GM19240 (cell line): ENCODE measurements around the gene GOLGA2.
"Not testable (repeated sequence)": the region's sequence is repeated elsewhere in the genome, so short reads cannot be mapped to it uniquely, and the experiment has no call there.

Experiments used
- DNase-seq: peaks from one replicate; pipeline ENCODE4 v3.0.0; 2011; ENCODE audit warnings: low spot score; ENCODE audit not compliant: insufficient read length

The GOLGA2 gene

GRCh38 chr9:128242828-128243214 is 33.0 kb downstream of the GOLGA2 start:
- DNase-seq = no peak

DNA sequence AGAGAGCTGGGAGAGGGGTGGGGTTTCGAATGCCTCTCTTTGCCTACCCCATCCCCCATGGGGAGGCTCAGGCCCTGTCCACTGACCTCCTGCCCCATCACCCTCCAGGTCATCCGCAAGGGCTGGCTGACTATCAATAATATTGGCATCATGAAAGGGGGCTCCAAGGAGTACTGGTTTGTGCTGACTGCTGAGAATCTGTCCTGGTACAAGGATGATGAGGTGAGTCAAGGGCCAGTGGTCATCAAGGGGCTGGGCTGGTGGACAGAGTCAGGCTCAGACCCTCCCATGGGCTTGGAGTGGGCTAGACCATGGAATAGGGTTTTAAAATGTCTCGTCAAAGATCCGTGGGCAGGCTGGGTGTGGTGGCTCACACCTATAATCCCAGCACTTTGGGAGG is 33.7 kb downstream of the GOLGA2 start:
- no peak for DNase-seq

- DNase-seq = no peak
These were observed 41.9 kb downstream of the GOLGA2 start for GRCh38 chr9:128233817-128234406.

GRCh38 chr9:128232528-128233428 is 43.0 kb downstream of the GOLGA2 start:
- no peak for DNase-seq

GRCh38 chr9:128231638-128232527 is 43.9 kb downstream of the GOLGA2 start:
- no peak for DNase-seq

DNA sequence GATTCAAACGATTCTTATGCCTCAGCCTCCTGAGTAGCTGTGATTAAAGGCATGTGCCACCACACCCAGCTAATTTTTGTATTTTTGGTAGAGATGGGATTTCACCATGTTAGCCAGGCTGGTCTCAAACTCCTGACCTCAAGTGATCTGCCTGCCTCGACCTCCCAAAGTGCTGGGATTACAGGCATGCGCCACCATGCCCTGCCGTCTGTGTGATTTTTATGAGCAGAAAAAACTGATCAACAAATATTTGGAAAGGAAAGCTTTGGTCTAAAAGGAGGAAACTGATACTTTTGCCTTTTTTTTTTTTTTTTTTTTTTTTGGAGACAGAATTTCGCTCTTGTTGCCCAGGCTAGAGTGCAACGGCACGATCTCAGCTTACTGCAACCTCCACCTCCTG is 44.9 kb downstream of the GOLGA2 start:
- not testable (repeated sequence) for DNase-seq

GRCh38 chr9:128226412-128226801 is 49.4 kb downstream of the GOLGA2 start:
- no peak for DNase-seq

GRCh38 chr9:128225770-128226411 is 49.9 kb downstream of the GOLGA2 start:
- no peak for DNase-seq

DNA sequence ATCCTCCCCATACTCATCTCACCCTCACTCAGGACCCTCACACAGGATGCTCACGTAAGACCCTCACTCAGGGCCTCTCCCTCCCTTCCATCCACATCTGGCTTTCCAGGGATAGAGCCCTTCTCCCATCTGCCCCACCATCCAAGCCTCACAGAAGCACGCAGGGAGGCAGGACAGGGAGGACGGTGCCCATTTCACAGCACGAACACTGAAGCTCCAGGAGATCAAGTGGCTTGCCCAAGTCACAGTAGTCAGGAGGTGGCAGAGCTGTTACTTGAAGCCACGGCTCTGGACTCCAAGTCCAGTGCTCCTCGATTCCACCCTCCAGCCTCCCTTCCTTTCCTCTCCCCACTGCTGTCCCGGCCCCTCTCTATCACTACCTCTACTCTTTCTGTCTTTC is 50.9 kb downstream of the GOLGA2 start:
- DNase-seq = no peak

DNA sequence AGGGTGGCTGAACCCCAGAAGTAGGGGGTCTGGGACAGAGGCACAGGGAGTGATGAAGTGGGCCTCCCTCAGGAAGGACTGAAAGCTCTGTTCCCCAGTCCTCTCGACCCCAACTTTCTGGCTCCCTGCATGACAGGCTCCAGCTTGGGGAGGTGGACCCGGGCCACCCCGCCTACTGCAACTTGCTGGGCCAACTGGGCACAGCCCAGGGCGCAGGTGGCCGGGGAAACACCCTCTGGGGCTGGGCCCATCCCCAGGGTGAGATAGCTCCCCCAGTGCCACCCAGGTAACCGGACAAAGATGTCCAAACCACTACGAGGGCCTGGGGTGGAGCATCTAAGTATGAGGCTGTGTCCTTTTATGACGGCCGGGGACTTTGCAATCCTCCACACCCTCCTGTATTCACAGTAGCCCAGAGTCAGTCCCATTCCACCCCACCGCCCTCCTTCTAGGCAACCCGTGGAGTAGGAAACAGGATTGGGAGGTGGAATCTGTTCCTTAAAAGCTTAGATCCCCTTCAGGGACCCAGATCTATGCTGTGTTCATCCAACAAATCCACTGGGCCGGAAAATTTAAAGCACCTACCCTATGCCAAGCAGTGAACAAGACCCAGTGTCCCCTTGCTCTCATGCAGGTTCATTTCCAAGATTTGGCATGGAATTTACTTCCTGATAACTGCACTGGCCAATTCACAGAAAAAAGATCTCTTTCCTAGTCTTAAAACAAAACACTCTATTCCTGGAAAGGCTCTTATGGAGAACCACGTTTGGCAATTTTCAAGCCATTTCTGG is 52.7 kb downstream of the GOLGA2 start:
- no peak for DNase-seq

GRCh38 chr9:128222026-128222425 is 53.8 kb downstream of the GOLGA2 start:
- DNase-seq = no peak

GRCh38 chr9:128219831-128220230 is 56.0 kb downstream of the GOLGA2 start:
- no peak for DNase-seq

DNA sequence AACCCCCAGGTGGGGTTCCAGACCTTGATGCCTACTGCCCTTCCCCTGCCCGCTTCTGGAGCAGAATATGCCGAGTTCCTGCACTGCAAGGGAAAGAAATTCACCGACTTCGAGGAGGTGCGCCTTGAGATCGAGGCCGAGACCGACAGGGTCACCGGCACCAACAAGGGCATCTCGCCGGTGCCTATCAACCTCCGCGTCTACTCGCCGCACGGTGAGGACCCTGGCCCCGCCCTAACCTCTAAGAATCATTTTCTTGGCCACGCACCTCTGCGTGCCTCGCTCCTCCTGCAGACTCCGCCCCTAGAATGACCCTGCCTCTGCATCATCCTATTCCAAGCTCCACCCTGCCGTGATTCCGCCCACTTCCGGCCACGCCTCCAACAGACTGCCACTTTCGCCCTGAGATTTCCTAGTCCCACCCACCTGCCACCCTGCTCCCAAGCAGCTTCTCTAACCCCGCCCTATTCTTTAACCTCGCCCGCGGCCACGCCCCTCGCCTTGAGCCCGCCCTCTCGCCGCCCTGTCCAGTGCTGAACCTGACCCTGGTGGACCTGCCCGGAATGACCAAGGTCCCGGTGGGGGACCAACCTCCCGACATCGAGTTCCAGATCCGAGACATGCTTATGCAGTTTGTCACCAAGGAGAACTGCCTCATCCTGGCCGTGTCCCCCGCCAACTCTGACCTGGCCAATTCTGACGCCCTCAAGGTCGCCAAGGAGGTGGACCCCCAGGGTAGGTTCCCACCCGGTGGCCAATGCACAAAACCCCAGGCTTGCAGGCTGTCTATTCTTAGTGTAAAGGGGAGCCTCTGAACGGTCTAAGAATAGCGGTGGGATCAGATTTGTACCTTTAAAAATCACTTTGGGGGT is 57.1 kb downstream of the GOLGA2 start:
- peak; percentile 94 for DNase-seq

- no peak for DNase-seq
These were observed 57.7 kb downstream of the GOLGA2 start for GRCh38 chr9:128218172-128218517.

DNA sequence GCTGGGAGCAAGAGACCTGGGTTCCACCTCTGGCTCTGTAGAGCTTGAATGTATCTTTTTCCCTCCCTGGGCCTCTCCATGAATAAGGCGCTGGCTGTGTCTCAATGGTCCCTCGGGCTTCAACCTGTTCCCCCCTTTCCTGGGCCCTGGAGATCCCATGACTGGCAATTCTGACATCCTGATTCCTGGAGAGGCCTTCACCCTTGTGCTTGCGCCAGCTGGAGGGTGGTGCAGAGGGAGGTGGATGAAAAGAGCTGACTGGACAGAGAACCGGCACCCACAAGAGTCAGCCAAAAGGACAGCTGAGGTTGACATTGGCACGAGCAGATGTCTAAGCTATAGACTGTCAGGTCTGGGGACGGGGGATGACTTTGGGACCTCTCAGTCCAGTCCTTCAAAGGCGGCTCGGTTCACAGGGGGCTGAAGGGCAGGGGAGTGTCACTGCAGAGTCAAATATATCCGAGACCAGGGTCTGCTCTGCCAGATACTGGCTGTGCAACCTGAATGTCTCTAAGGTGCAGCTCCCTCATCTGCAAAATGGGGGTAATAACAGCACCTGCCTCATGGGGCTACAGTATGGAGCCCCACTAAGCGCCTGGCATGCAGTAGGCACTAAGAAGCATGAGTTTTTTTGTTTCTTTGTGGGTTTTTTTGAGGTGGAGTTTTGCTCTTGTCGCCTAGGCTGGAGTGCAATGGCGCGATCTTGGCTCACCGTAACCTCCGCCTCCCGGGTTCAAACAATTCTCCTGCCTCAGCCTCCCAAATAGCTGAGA is 58.8 kb downstream of the GOLGA2 start:
- no peak for DNase-seq

DNA sequence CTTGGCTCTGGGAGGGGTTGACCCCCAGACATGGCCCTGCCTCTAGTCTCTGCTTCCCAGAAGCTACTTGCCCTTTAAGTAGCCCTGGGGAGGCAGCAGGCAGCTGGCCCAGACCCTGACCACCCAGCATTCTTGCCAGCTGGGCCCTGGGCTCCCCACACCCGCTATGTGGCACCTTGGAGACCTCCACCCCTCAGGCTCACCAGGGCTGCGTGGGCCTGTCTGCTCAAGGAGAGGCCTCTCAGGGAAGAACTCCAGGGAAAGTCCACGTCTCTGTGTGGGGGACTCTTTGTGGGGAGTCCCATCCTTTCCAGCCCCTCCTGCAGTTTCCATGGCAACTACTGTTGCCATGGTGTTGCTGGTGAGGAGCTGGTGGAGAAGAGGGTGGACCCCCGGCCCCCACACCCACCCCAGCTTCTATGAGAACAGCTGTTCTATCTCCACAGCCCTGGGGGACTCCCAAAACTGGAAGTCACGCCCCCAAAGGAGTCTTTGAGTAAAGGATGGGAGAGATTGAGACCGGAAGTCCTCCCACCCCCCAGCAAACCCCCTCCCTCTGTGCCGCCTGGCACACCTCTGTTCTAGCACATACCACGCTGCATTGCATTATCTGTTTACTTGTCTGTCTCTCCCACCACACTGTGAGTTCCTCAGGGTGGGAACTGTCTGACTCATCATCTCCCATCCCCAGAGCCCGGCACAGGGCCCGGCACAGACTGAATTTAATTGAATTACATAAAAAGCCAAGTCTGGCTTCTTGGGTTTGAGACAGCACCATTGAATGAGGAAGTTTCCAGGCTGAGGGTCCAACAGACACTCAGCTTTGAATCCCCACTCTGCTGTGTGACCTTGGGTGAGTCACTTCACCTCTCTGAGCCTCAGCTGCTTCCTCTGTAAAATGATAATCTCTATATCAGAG is 60.1 kb downstream of the GOLGA2 start:
- DNase-seq = no peak

- DNase-seq = no peak
These were observed 61.0 kb downstream of the GOLGA2 start for GRCh38 chr9:128214571-128215490.
